Testis (tissue), 3 donors: Measurements from ENCODE around the gene CD151. TPM values are rescaled to one million over a fixed set of nuclear protein-coding genes. Genes with fewer than 3 reads are reported as not detected.

Experiments used
- DNase-seq: peaks from one replicate; pipeline ENCODE4 v3.0.0-alpha.2; 2019
- H3K27ac ChIP-seq, 2 donors: fragments of 200-600 bp; sonication (generic); one replicate each; pipeline ENCODE4 v1.5.1; 2019
- H3K27me3 ChIP-seq: fragments of 200-600 bp; sonication (generic); one replicate; pipeline ENCODE4 v1.5.1; 2019
- H3K36me3 ChIP-seq: fragments of 200-600 bp; sonication (generic); one replicate; pipeline ENCODE4 v1.5.1; 2017; ENCODE audit warnings: low read depth; ENCODE audit errors: missing control alignments
- H3K4me1 ChIP-seq: fragments of 200-600 bp; sonication (generic); one replicate; pipeline ENCODE4 v1.5.1; 2019
- H3K4me3 ChIP-seq, 2 donors: fragments of 200-600 bp; sonication (generic); one replicate each; pipeline ENCODE4 v1.5.1; 2017 to 2019
- H3K9me3 ChIP-seq: fragments of 200-600 bp; sonication (generic); one replicate; pipeline ENCODE4 v1.5.1; 2017
- POLR2A ChIP-seq: fragments of 450-650 bp; IDR thresholded peaks from one replicate; pipeline ENCODE4 v1.6.1; 2017; ENCODE audit warnings: antibody characterized with exemption, mild to moderate bottlenecking, moderate library complexity
- WGBS, 2 donors: methylation state at CpG; one replicate each; pipeline ENCODE4 v1.1.5; 2018; 5-methylcytosine and 5-hydroxymethylcytosine counted together
- intact Hi-C: fragments of 100-400 bp; cut with DNase I; formaldehyde crosslinking; loops from one replicate; pipeline ENCODE4 v1.15.1; 2023; ENCODE audit warnings: low total_unique reads
- polyA plus RNA-seq: library from polyadenylated mRNA; stranded (reverse); fragments of 350-450 nt; fragmentation: Illumina TruSeq; extraction: RNeasy Lipid Tissue Mini Kit (QIAGEN cat#74804); gene quantifications from one replicate; pipeline ENCODE4 v1.2.3, GENCODE V29; 2014; ENCODE audit warnings: low read depth, low replicate concordance; ENCODE audit not compliant: insufficient read depth
- total RNA-seq, 2 donors: library from RNA; depleted of rRNA; stranded (reverse); fragments of >200 nt; gene quantifications; one replicate each; pipeline ENCODE4 v1.2.3, GENCODE V29; 2016
- TF ChIP-seq, protein P1 (sequence below), 3 experiments: fragments of 450-650 bp in 2 of 3; fragments of 200-600 bp in 1 of 3; sonication (generic) in 1 of 3; IDR thresholded peaks; one replicate each; pipeline ENCODE4 v1.5.1; 2016 to 2019; ENCODE audit warnings: antibody characterized with exemption in 3 of 3, mild to moderate bottlenecking in 2 of 3, moderate library complexity in 1 of 3

CD151 gene
- total and polyA plus RNA-seq, 3 donors from 2014 or later = 108 to 201 (median 195) TPM

- TF ChIP-seq POLR2A = no peak
- TF ChIP-seq, protein P1, sequence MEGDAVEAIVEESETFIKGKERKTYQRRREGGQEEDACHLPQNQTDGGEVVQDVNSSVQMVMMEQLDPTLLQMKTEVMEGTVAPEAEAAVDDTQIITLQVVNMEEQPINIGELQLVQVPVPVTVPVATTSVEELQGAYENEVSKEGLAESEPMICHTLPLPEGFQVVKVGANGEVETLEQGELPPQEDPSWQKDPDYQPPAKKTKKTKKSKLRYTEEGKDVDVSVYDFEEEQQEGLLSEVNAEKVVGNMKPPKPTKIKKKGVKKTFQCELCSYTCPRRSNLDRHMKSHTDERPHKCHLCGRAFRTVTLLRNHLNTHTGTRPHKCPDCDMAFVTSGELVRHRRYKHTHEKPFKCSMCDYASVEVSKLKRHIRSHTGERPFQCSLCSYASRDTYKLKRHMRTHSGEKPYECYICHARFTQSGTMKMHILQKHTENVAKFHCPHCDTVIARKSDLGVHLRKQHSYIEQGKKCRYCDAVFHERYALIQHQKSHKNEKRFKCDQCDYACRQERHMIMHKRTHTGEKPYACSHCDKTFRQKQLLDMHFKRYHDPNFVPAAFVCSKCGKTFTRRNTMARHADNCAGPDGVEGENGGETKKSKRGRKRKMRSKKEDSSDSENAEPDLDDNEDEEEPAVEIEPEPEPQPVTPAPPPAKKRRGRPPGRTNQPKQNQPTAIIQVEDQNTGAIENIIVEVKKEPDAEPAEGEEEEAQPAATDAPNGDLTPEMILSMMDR (IDR thresholded peaks at IDR 0.05) = peak in 1 of 3 experiments; percentile 18
- intact Hi-C loops = no loop called here
- Histone ChIP-seq H3K4me1 (peaks cover 18% of the 10 kb centered on the region), H3K36me3 (no peaks in the 10 kb centered on the region), H3K27ac (peak overlapping the region; percentile 96 to 98), H3K4me3 (peak overlapping the region; percentile 88 to 96), H3K9me3 (no peaks in the 10 kb centered on the region), H3K27me3 (no peaks in the 10 kb centered on the region)
- DNase-seq = no peak
- WGBS, 2 donors = 1 to 2% methylated on average over 17 to 36 of the region's 55 CpGs
Observed at GRCh38 chr11:810040-810567, 22.6 kb upstream of the CD151 start.

GRCh38 chr11:811446-812245 is 21.1 kb upstream of the CD151 start:
- no peaks in the 10 kb centered on the region for H3K27me3 ChIP-seq
- intact Hi-C loops = no loop called here
- DNase-seq = no peak
- no peak overlapping the region for H3K4me3 ChIP-seq
- TF ChIP-seq, protein P1 (IDR thresholded peaks at IDR 0.05) = no peak
- no peak for TF ChIP-seq POLR2A
- peaks cover 15% of the 10 kb centered on the region for H3K4me1 ChIP-seq
- H3K36me3 ChIP-seq = no peaks in the 10 kb centered on the region
- 66 to 70% methylated on average over 13 to 14 of the region's 14 CpGs for WGBS, 2 donors
- no peaks in the 10 kb centered on the region for H3K9me3 ChIP-seq
- no peak overlapping the region for H3K27ac ChIP-seq

DNA sequence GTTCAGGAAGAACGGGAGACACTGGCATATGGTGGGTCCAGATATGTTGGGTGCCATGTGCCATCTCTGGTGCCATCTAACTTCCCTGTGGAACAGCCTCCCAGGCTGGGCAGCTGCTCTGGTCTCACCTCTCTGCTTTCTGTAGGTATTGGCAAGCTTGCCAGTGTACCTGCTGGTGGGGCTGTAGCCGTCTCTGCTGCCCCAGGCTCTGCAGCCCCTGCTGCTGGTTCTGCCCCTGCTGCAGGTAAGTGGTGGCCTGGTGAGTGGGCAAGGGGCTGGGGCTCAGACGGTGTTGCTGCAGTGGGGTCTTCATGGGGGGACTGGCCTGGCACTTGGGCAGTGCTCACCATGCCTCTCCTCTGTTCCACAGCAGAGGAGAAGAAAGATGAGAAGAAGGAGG is 20.4 kb upstream of the CD151 start:
- H3K4me3 ChIP-seq = no peak overlapping the region
- peaks cover 15% of the 10 kb centered on the region for H3K4me1 ChIP-seq
- DNase-seq = no peak
- no peak overlapping the region for H3K27ac ChIP-seq
- H3K9me3 ChIP-seq = no peaks in the 10 kb centered on the region
- 90 to 92% methylated on average over 2 to 3 of the region's 3 CpGs for WGBS, 2 donors
- intact Hi-C loops = no loop called here
- H3K27me3 ChIP-seq = no peaks in the 10 kb centered on the region
- no peak for TF ChIP-seq POLR2A
- TF ChIP-seq, protein P1 (IDR thresholded peaks at IDR 0.05) = no peak
- H3K36me3 ChIP-seq = no peaks in the 10 kb centered on the region

DNA sequence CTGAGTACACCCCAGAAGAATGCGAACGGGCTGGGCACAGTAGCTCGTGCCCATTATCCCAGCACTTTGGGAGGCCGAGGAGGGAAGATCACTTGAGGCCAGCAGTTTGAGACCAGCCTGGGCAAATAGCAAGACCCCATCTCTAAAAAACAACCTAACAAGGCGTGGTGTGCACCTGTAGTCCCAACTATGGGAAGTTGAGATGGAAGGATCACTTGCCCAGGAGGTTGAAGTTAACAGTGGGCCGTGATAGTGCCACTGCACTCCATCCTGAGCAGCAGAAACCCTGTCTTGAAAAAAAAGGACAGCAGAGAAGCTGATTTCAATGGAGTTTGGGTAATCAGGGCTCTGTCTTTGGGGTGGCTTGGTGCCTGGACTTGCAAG is 19.7 kb upstream of the CD151 start:
- no peak overlapping the region for H3K4me3 ChIP-seq
- no peaks in the 10 kb centered on the region for H3K9me3 ChIP-seq
- DNase-seq = no peak
- peaks cover 15% of the 10 kb centered on the region for H3K4me1 ChIP-seq
- no peak for TF ChIP-seq POLR2A
- TF ChIP-seq, protein P1 (IDR thresholded peaks at IDR 0.05) = no peak
- WGBS, 2 donors = 90 to 97% methylated on average over 5 to 6 of the region's 6 CpGs
- H3K36me3 ChIP-seq = no peaks in the 10 kb centered on the region
- intact Hi-C loops = no loop called here
- no peaks in the 10 kb centered on the region for H3K27me3 ChIP-seq
- no peak overlapping the region for H3K27ac ChIP-seq
